DMS114 treated with DMSO at 0.1 percent for 48 hours (cell line): ENCODE data around the gene KIF11.
A peak's percentile ranks its signal among the peaks of the same experiment; 100 is the strongest.
"Not testable (repeated sequence)": the region's sequence is repeated elsewhere in the genome, so short reads cannot be mapped to it uniquely, and the experiment has no call there.

Experiments used
- DNase-seq: peaks from one replicate; lab custom pipeline; 2025; ENCODE audit not compliant: unreplicated experiment; lab: John Stamatoyannopoulos, UW

Gene KIF11

DNA sequence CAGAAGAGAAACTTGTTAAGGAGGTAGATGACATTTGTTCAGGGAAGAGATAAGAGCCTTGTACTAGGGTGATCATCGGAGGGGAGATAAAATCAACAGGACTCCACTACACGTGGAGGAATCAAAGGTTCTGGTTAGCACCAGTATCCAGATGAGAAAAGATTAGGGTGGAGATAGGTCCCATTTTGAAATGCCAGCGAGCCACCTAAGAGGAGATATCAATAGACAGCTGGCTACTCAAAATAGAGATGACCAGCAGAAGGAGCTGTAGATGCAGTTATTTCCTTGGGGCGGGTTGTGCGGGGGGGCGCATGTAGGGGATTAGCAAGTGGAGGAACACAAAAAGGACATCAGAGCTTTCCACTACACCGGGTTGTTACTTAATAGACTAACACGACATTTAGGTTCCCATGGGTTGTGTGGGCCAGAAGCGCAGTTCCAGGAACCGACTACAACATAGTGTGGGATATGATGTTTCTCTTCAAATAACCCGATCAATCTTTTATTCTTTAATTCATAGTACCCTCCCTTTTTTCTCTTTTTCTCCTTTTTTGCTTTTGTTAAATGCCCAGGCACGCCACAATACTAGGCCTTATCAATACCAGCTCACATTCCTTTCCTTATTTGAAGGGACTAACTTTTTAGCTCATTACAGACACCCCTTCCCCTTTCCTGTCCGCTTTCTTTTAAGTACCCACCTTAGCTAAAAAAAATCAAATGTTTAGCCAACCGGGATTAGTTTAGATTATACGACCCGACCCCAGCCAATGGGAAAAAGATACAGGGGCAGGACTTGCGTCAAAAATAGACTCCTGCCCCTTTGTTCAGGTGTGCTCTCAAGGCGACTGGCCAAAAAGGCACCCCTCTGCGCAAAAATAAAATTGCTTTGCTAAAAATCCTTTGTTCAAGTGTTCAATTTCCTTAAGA lies 2.0 kb upstream of the KIF11 start:
- peak; percentile 79 for DNase-seq

DNA sequence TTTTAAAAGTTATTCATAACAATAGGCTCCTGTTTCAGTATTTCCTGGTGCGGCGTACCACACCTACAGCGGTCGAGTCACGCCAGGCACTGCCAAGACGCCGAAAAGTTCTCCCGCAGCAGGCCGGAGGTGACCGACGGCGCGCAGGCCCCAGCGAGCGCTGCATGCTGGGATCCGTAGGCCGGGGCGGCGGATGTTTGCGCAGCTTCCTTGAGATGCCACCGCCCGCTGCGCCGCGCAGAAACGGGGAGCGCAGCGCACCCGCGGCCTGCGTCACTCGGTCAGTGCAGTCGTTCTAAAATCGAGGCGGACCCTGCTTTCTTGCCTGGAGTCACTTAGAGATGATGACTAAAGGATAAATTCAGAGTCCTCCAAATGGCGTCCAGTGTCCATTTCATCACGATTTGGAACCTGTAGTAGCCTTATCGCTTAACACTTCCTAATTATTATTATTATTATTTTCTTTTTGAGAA lies 1.3 kb upstream of the KIF11 start:
- peak; percentile 86 for DNase-seq

DNA sequence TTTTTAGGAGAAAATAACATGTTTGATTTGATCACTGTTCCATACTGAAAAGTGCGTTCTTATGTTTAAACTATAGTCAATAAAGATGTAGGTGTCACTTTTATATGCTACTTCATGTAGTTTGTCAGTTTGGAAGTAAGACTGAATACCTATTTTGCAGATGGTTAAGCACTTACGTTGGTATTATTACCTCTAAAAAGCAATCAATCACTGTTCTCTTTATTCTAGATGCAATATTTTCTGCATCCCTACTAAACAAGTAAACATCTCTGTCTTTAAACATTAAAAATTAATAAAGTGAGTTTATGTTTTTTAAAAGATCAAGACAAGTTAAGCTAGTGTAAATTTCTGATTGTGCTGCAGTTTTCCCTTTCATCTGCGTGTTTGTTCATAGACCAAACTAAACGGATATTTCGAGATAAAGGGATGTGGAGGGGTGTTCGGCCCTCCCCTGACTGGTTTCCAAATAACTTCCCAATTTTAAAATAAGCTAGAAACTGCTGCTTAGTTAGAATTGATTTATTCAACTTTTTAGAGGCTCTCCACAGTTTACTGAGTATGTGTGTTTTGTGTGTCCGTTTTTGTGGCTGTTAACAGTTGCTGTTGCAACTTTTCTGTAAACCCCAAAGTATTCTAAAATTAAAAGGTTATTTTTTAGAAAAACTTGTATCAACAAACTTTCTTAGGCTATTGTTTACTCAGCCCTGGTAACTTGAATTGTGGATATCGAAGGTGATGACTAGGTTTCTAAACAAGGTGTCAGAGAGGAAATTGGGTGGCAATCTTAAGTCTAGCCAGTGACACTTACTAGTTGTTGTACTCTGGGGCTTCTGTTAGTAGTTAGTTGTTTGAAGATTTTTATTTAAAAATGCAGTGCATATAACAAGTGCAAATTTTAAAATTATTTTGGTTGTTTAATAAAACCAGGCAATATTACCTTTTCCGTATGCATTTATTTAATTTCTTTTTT lies 974 bp downstream of the KIF11 start:
- peak; percentile 39 for DNase-seq

DNA sequence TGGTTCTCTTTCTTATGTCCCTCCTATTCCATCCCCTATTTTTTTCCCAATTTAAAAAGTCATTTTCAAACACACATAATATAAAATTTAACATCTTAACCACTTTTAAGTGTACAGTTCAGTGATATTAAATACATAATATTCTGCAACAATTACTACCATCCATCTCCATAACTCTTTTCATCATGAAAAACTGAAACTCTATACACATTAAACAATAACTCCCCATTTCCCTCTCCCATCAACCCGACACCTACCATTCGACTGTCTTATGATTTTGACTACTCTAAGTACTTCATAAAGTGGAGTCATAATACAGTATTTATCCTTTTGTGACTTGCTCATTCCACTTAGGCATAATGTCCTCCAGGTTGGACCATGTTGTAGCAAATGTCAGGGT lies 2.6 kb downstream of the KIF11 start:
- no peak for DNase-seq

DNA sequence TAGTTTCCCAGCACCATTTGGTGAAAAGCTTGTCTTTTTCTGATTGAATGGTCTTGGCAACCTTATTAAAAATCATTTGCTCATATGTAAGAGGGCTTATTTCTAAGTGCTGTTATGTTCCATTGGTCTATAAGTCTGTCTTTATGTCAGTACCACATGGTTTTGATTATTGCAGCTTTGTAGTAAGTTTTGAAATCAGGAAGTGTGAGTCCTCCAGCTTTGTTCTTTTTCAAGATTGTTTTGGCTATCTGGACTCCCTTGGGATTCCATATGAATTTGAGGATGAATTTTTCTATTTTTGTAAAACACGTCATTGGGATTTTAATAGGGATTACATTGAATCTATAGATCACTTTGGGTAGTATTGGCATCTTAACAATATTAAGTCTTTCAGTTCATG lies 5.4 kb downstream of the KIF11 start:
- no peak for DNase-seq

DNA sequence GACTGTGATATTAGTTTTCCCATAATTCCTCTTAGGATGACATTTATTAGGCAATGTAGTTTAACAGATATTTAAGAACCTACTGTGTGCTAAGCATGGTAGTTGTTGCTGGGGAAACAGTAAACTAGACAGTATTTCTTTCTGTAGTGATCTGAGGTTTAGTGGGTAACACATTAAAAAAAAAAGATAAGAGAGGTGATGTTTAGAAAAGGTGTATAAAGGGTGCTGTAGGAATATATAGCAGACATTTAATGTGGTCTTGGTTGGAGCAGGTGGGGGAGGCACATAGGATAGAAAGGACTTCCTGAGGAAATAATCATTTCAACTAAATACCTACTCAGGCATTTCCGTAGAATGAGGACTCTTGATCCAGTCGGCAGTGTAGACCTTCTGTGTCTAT lies 11.9 kb downstream of the KIF11 start:
- DNase-seq: no peak

DNA sequence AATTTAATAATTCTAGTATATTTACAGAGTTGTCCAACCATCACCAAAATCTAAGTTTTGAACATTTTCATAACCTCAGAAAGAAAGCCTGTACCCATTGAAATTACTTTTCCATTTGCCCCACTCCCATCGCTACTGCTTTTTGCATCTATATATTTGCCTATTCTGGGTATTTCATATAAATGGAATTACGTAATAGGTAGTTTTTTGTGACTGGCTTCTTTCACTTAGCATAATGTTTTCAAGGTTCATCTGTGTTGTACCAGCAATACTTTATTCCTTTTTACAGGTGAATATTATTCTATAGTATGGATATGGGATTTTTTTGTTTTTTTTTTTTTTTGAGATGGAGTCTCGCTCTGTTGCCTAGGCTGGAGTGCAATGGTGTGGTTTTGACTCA lies 22.6 kb downstream of the KIF11 start:
- no peak for DNase-seq

DNA sequence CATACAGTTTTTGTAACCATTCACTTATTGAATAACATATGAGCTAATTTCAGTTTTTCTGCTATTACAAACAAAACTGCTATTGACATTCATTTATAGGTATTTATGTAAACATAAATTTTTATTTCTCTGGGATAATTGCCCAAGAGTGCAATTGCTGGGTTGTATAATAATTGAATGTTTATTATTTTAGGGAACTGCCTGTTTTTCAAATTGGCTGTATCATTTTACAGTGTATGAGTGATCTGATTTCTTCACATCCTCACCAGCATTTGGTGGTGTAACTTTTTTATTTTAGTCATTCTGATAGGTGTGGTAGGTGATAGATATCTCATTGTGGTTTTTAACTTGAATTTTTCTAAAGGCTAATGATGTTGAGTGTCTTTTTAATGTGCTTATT lies 26.4 kb downstream of the KIF11 start:
- DNase-seq: no peak

DNA sequence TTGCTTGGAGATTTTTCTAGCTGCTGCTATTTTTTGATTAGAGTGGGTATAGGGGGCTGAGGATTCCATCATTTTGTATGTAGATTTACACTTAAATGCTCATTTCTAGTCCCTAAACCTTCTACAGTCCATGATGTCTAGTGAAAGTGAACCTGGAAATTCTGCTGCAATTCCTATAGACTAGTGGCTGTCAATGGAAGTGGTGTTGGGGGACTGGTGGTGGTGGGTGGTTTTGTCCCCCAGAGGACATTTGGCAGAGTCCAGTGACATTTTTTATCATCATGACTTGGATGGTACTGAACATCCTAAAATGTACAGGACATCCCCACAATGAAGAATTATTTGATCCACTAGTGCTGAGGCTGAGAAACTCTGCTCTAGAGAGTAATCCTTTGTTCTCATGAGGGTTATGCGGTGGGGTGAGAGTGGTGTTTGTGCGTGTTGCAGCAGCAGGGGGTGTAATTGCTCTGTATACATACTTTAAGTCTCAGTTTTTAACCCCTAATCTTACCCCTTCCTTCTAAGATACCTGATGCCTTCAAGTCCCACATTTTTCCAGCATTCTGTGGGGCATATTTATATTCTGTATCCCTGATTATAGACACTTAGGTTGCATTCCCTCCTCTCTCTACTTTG lies 35.0 kb downstream of the KIF11 start:
- DNase-seq: no peak

DNA sequence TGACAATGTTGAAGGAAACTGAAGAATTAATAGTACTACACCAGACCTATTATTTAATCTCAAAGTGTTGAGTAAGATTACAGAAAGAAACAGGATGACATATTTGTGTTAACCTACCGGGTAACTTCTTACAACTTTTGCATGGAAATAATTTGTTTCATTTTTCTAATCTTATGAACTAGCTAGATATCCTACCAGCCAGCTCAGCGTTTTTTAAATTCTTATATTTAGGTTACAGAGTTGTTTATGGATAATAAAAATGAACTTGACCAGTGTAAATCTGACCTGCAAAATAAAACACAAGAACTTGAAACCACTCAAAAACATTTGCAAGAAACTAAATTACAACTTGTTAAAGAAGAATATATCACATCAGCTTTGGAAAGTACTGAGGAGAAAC lies 37.0 kb downstream of the KIF11 start:
- no peak for DNase-seq

DNA sequence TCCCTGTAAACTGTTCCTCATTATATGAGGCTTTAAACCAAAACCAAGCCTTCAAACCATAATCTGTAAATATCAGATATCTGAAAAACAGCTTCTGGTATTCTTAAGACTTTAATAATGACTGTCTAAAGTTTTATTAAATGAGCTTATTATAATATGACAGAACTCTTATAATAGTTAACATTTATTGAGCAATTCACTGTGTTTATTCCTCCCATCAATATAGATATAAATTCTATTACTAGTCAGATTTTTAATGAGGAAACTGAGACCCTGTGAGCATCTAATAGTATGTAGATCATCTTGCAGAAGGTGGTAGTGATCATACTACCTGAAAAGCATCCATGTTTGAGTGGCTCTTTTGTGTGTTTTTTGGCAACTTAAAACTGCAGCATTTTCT lies 45.1 kb downstream of the KIF11 start:
- DNase-seq: no peak

DNA sequence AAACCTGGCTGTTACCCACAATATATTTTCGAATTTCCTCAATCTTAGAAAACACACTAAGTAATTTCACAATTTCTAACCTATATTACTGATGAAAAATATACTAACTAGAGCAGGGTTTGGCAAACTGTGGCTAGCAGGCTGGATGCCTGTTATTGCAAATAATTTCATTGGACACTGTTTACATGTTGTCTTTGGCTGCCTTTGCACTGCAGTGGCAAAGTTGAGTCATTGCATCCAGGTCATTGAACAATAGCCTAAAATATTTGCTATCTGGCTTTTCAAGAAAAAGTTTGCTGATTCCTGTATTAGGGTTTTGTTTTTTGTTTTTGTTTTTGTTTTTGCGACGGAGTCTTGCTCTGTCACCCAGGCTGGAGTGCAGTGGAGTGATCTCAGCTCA lies 47.2 kb downstream of the KIF11 start:
- DNase-seq: no peak

DNA sequence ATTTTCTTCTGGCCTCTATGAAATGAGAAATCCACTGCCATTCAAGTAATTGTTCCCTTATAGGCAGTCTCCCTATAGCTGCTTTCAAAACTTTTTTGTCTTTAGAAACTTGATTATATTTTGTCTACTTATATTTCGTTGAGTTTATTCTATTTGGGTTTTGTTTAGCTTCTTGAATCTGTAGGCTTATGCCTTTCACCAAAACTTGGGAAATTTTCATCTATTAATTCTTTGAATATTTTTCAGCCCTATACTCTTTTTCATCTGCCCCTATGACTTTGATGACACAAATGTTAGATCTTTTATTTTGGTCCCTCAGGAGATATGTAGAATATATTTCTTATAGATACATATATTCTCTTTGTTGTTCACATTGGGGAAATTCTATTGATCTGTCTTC lies 48.6 kb downstream of the KIF11 start:
- DNase-seq: no peak

DNA sequence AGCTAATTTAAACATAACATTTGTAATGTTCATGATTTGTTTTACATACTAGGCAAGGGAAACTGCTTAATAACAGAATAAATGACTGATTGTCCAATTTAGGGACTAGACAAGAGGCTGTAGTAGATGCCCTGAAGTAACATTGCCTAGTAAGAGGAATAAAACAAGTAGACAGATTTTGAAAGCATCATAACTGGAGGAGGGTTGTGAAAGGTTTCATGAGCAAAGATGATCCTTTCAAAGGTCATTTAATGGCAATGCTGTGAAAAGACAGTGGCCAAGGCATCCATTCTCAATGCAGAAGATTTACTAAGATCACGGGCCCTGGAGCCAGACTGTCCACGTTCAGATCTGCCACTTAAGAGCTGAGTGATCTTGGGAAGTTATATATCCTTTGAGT lies 52.0 kb downstream of the KIF11 start:
- DNase-seq: no peak

DNA sequence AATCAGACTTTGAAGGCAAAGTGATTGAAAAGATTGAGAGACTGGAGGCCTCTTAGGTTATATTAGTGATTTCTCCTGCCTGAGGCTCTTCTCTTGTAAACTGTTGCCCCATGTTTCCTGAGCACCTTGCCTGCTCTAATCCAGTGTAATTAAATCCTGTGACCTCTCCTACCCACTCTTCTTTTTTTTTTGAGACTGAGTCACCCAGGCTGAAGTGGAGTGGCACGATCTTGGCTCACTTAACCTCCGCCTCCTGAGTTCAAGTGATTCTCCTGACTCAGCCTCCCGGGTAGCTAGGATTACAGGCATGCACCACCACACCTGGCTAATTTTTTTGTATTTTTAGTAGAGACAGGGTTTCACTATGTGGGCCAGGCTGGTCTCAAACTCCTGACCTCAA lies 57.9 kb downstream of the KIF11 start:
- DNase-seq: not testable (repeated sequence)

DNA sequence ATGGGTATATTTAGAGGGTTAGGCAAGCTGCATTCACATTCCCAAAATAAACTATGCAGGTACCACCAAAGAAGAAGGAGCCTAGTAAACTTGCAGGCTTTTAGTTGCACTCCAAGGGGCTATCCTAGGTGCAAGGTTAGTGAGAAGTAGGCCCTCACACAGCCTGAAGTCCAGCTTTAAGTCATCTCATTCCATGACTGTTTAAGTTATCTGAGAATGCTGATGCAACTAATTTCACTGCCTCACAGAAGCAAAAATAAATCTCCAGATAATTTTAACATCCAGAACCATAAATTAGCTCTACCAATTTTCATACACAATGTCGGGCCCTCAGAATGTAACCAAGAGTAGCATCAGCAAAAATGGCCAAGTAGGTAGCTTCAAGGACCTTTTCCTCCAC lies 62.5 kb downstream of the KIF11 start:
- DNase-seq: no peak

DNA sequence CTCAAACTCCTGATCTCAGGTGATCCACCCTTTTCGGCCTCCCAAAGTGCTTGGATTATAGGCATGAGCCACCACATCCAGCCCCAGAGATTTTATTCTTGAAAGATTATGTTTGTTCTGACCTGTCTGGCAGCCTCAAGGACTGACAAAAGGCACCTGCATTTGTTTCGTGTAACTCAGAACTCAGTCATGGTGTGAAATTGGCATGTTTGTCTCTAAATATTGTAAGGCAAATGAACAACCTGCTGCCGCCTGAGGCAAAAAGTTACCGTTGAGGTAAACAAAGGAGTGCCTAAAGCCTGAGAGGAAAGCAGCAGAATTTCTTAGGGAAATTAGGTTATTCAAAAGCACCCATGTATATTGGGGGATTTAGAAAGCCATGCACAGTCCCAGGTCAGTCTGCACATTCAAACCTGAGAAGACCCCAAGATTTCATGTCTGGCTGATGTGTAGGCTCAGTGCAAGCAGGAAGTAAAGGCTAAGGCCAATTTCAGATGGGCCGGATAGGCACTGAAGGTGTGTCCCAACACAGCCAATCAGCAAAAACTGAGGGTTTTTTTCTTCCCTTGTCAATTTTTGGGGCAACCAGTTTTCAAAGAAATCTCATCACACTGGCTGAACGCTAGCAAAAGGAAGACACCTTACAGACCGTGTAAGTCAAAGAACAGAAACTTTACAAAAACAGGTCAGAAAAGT lies 63.5 kb downstream of the KIF11 start:
- DNase-seq: no peak

DNA sequence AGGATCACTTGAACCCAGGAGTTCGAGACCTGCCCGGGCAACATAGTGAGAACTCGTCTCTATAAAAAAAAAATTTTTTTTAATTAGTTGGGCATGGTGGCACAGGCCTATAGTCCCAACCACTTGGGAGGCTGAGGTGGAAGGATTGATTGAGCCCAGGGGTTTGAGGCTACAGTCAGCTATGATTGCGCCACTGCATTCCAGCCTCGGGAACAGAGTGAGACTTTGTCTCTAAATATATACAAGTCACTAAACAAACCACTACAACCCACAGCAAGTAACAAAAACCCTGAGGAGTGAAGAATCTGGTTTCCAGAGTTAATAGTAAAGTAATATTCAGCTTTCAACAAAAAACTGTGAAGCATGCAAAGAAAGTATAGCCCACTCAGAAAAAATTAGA lies 64.1 kb downstream of the KIF11 start:
- DNase-seq: no peak

DNA sequence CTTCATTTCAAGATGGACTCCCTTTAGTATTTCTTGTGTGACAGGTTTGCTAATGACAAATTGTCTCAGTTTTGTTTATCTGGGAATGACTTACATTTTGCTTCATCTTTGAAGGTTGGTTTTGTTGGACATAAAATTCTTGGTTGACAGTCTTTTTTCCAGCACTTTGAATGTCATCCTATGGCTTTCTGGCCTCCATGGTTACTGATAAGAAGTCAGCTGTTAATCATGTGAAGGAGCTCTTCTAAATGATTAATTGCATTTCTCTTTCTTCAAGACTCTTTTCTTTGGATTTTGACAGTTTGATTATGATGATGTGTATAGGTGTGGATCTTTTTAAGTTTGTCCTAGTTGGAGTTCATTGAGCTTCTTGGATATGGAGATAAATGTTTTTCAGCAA lies 69.9 kb downstream of the KIF11 start:
- no peak for DNase-seq

DNA sequence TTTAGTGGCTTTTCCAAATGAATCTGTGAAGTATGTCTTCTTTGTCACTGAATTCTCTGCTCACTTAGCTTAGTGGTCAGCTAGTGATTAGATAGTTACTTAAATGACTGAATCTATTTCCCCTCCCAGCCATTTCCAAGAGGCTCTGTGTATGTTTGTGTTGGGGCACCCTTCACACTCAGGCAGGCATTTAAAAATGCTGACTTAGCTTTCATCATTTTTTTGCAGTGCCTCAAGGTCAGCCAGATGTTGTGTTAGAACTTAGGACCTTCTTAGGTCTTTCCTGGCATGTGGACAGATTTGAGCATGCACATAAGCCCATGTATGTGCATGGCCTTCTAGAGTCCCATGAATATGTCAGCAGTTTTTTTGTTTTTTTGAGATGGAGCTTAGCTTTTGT lies 71.4 kb downstream of the KIF11 start:
- DNase-seq: no peak

DNA sequence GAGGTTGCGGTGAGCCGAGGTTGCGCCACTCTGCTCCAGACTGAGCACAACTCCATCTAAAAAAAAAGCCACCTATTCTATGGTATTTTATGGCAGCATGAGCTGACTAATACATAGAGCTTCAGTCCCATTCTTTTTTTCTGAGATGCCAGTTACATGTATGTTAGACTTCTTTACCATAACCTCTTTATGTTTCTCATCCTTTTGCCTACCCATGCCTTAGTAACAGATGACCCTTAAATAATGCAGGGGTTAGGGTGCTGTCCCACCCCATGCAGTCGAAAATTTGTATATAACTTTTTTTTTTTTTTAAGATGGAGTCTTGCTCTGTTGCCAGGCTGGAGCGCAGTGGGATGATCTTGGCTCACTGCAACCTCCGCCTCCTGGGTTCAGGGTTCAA lies 74.1 kb downstream of the KIF11 start:
- no peak for DNase-seq
